GM19467 (cell line): ENCODE data around the gene NFATC1.

Experiments
- ATAC-seq: cut with Tn5 transposase; IDR thresholded peaks from one replicate; pipeline ENCODE4 v1.9.1; 2021; ENCODE audit warnings: mild to moderate bottlenecking, moderate library complexity; ENCODE audit not compliant: unreplicated experiment

NFATC1 gene

GRCh38 chr18:79438089-79438897 lies 42.6 kb downstream of the NFATC1 start:
- ATAC-seq = no peak

GRCh38 chr18:79438898-79439627 lies 43.3 kb downstream of the NFATC1 start:
- ATAC-seq = no peak

GRCh38 chr18:79439628-79440023 lies 43.9 kb downstream of the NFATC1 start:
- ATAC-seq = no peak

GRCh38 chr18:79440316-79441110 lies 44.8 kb downstream of the NFATC1 start:
- no peak for ATAC-seq

- ATAC-seq = no peak
Measured at GRCh38 chr18:79441420-79441819, 45.7 kb downstream of the NFATC1 start.

- no peak for ATAC-seq
Measured at GRCh38 chr18:79442508-79443221, 46.9 kb downstream of the NFATC1 start.

GRCh38 chr18:79445221-79445620 lies 49.5 kb downstream of the NFATC1 start:
- ATAC-seq = no peak

GRCh38 chr18:79445696-79446561 lies 50.2 kb downstream of the NFATC1 start:
- ATAC-seq = no peak

GRCh38 chr18:79446931-79447330 lies 51.2 kb downstream of the NFATC1 start:
- no peak for ATAC-seq

GRCh38 chr18:79447703-79448367 lies 52.1 kb downstream of the NFATC1 start:
- no peak for ATAC-seq

- ATAC-seq = no peak
Measured at GRCh38 chr18:79448621-79449020, 52.9 kb downstream of the NFATC1 start.

- ATAC-seq = no peak
Measured at GRCh38 chr18:79449551-79450288, 54.0 kb downstream of the NFATC1 start.

- no peak for ATAC-seq
Measured at GRCh38 chr18:79450289-79451080, 54.8 kb downstream of the NFATC1 start.

- no peak for ATAC-seq
Measured at GRCh38 chr18:79451237-79452125, 55.8 kb downstream of the NFATC1 start.

- no peak for ATAC-seq
Measured at GRCh38 chr18:79452190-79452990, 56.7 kb downstream of the NFATC1 start.
